WERI-Rb-1 (cell line): Measurements from ENCODE around the gene DKK3.

Experiments used
- DNase-seq: peaks from one replicate; pipeline ENCODE4 v3.0.0-alpha.2; 2020
- H3K27ac ChIP-seq: fragments of 250-450 bp; sonication (Bioruptor Pico); 2 replicates; pipeline ENCODE4 v1.5.1; 2020; ENCODE audit warnings: mild to moderate bottlenecking, moderate library complexity
- H3K27me3 ChIP-seq: fragments of 250-450 bp; sonication (Bioruptor Pico); 2 replicates; pipeline ENCODE4 v1.5.1; 2021; ENCODE audit warnings: mild to moderate bottlenecking, low read depth, moderate library complexity; ENCODE audit not compliant: insufficient read depth, severe bottlenecking
- H3K36me3 ChIP-seq: fragments of 250-450 bp; sonication (Bioruptor Pico); 2 replicates; pipeline ENCODE4 v1.5.1; 2020; ENCODE audit warnings: mild to moderate bottlenecking, moderate library complexity
- H3K4me3 ChIP-seq: 2 replicates; pipeline ENCODE4 v1.5.1; 2011; ENCODE audit warnings: low read depth, mild to moderate bottlenecking, control low read depth, low read length
- H3K9me3 ChIP-seq: fragments of 250-450 bp; sonication (Bioruptor Pico); 2 replicates; pipeline ENCODE4 v1.5.1; 2021; ENCODE audit warnings: mild to moderate bottlenecking, moderate library complexity; ENCODE audit not compliant: severe bottlenecking
- TF ChIP-seq, protein P1 (sequence below): IDR thresholded peaks from 2 replicates; pipeline ENCODE4 v1.5.1; 2011; ENCODE audit warnings: low read depth, mild to moderate bottlenecking, control low read depth, inconsistent platforms, low read length

DKK3 gene

DNA sequence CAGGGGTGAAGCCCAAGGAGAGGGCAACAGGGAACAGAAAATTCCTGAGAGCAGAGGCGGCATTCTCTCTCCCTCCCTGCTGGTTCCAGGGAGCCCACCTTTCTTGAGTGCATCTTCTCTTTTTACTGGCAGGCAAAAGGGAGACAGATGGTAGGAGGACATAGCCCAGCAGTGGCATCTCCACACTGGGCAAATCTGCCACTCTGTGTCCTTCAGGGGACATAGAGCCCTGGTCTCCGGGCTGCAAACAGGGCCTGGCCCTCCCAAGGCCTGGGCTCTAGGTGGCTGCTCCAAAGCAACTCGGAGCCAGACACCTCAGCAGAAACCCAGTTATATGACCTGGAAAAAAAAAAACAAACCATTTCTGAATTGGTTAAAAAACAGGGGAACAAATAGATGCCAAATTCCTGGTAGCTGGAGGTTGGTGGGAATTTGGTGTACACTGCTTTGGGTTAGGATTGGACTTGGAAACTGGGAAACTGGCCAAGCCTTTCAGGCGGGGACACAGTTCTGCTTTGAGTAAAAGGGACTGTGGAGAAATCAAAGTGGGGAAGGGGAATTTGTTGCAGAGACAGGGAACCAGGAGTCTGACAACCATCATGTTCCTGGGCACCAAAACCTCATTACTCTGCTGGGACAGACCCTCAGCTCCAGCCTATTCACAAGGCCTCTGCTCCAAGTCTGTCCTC is 23.6 kb upstream of the DKK3 start:
- Histone ChIP-seq H3K36me3 (no peaks in the 10 kb centered on the region), H3K4me3 (no peak overlapping the region), H3K9me3 (no peaks in the 10 kb centered on the region), H3K27me3 (no peaks in the 10 kb centered on the region), H3K27ac (no peak overlapping the region)
- no peak for DNase-seq
- TF ChIP-seq, protein P1, sequence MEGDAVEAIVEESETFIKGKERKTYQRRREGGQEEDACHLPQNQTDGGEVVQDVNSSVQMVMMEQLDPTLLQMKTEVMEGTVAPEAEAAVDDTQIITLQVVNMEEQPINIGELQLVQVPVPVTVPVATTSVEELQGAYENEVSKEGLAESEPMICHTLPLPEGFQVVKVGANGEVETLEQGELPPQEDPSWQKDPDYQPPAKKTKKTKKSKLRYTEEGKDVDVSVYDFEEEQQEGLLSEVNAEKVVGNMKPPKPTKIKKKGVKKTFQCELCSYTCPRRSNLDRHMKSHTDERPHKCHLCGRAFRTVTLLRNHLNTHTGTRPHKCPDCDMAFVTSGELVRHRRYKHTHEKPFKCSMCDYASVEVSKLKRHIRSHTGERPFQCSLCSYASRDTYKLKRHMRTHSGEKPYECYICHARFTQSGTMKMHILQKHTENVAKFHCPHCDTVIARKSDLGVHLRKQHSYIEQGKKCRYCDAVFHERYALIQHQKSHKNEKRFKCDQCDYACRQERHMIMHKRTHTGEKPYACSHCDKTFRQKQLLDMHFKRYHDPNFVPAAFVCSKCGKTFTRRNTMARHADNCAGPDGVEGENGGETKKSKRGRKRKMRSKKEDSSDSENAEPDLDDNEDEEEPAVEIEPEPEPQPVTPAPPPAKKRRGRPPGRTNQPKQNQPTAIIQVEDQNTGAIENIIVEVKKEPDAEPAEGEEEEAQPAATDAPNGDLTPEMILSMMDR = no peak

DNA sequence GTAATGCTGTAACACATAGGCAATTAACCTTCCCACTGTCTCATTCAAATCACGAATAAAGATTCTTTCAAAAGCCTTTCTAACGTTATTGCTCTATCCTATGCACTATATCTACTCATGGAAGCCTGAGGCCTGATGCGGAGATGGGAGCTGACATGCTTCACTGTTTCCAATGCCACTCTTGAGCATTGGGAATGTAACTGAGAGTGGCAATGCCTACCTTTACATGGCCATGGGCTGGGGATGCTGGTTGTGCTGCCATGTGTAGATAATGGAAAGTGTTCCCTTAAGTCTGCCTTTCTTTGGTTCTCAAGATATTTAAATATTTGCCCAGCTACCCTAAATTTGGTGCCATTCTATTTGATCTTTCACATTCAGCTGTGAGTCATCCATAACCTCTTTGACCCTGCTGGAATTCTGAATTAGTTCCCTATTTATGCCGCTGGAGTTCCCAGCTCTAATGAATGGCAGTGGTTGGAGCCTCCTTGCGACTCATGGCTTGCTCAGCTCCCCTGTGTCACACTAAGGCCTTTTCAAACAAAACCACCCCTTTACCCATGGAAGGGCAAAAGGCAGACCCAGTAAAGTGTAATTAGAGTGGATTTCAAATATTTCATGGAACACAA is 21.4 kb upstream of the DKK3 start:
- peaks cover 1% of the 10 kb centered on the region for H3K9me3 ChIP-seq
- H3K27ac ChIP-seq = no peak overlapping the region
- H3K36me3 ChIP-seq = no peaks in the 10 kb centered on the region
- TF ChIP-seq, protein P1 = no peak
- no peaks in the 10 kb centered on the region for H3K27me3 ChIP-seq
- DNase-seq = no peak
- H3K4me3 ChIP-seq = no peak overlapping the region

DNA sequence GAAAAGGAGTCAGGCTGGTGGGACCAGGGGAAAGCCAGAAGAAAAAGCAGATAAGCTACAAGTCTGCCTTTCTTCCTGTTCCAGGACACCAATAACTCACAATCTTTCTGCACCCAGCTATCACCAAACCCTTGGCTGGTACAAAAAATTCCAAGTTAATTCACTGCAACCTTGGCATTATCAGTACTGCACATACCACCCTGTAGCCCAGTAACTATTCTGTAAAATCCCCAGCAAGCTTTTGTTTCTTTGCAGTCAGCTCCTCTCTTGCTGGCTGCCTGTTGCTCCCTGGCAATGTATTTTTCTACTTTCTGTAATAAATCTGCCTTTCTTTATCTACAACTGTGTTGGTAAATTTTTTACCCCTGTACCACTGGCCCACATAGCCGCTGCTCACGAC is 20.7 kb upstream of the DKK3 start:
- peaks cover 9% of the 10 kb centered on the region for H3K9me3 ChIP-seq
- no peaks in the 10 kb centered on the region for H3K36me3 ChIP-seq
- H3K4me3 ChIP-seq = no peak overlapping the region
- no peak for DNase-seq
- H3K27ac ChIP-seq = no peak overlapping the region
- H3K27me3 ChIP-seq = no peaks in the 10 kb centered on the region
- TF ChIP-seq, protein P1 = no peak

DNA sequence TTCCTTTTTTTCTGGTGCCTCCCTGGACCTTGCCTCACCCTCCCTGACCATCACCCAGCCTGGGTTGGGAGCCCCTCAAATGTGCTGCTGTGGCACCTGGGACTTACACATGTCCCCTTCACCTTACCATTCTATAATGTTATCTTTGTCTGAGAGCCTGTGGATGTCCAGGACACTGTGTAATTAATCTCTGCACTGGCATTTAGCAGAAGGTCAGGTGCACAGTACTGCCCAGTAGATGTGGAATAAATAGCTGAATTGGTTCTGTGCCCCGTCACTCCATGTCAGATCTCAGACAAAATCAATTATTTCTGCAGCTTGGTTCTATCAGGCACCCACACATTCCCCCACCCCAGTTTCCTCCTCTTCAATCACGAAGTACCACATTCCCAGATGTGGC is 19.9 kb upstream of the DKK3 start:
- H3K9me3 ChIP-seq = peaks cover 9% of the 10 kb centered on the region
- H3K4me3 ChIP-seq = no peak overlapping the region
- no peak overlapping the region for H3K27ac ChIP-seq
- no peak for DNase-seq
- H3K36me3 ChIP-seq = no peaks in the 10 kb centered on the region
- H3K27me3 ChIP-seq = no peaks in the 10 kb centered on the region
- TF ChIP-seq, protein P1 = no peak

DNA sequence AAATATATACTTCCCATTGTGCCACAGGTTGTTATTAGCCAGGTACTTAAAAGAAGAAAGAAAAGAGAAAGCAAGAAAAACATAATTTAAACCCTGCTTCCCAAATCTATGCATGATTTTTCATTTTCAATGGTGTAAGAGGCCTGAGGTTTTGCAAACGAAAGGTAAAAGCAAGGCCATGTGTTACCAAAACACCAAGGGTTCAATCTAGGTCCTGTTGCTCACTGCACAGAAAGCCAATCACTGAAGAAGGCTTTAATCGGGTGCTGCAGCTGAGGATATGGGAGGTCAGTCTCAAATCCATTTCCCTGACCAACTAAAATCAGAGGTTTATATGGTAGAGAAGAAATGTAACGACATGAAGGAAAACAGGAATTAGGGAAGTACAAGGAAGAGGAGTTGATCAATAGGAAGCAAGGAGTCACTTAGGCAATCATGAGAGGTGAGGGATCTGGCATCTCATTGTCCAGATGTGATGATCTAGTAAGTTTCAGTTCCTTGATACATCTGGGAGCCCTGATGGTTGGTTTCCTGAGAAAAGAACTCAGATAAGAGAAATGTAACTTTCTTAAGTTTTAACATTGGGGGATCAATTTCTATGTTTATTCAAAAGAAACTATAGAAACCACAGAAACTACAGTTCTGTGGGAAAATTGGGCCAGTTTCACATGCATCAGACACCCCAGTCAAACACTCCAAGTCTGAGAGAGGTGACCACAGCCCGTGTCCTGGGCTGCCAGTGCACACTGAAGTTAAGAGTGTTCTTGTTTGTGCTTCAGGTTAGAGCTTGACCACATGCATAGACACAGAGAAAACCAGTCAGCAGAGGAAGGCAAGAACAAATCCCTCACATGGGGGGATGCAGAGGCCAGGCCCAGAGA is 18.1 kb upstream of the DKK3 start:
- Histone ChIP-seq H3K27me3 (no peaks in the 10 kb centered on the region), H3K36me3 (no peaks in the 10 kb centered on the region), H3K27ac (no peak overlapping the region), H3K4me3 (no peak overlapping the region), H3K9me3 (peaks cover 9% of the 10 kb centered on the region)
- TF ChIP-seq, protein P1 = no peak
- no peak for DNase-seq
